ENCODE data around the gene ZFPM1. TPM values are rescaled to one million over a fixed set of nuclear protein-coding genes. Genes with fewer than 3 reads are reported as not detected.
"Not testable (repeated sequence)": the region's sequence is repeated elsewhere in the genome, so short reads cannot be mapped to it uniquely, and the experiment has no call there.

The ZFPM1 gene
- polyA plus RNA-seq, 3 donors = 1.8 to 5.9 (median 3.6) TPM

DNA sequence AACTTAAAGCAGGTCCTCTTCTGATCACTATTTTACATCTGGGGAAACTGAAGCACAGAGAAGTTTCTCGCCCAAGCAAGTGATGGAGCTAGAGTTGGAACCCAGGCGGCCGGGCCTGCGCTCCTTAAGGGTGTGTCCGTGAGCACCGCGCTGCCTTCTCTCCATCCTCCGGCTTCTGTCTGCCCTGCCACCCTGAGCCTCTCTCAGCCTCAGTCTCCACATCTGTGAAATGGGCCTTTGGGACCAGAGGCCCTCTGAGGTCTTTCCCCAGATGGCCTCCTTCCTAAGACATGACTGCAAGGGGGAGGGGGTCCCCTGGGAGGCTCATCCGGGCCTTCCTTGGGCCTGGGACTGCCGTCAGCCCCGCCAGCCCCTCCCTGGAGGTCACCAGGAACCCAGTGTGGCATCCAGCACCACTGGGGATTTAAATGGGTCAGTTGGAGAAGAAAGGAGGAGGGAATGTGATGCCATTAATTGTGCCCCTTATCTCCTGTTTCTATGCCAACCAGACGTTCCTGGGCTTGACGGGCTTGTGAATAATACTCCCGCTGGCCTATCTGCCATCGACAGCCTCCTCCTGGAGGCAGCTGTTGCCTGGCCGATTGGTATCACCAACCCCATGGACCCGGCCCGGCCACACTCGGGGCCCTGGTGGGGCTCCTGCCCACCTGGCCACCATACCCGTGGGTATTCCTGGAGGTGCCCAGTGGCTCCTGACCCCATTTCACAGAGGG lies 5.1 kb downstream of the ZFPM1 start:
- WGBS, 3 donors = 54 to 84% (median 80%) methylated on average over 20 of the region's 20 CpGs
- H3K27ac ChIP-seq (ENCODE audit: low read depth, low read length) = no peak overlapping the region

DNA sequence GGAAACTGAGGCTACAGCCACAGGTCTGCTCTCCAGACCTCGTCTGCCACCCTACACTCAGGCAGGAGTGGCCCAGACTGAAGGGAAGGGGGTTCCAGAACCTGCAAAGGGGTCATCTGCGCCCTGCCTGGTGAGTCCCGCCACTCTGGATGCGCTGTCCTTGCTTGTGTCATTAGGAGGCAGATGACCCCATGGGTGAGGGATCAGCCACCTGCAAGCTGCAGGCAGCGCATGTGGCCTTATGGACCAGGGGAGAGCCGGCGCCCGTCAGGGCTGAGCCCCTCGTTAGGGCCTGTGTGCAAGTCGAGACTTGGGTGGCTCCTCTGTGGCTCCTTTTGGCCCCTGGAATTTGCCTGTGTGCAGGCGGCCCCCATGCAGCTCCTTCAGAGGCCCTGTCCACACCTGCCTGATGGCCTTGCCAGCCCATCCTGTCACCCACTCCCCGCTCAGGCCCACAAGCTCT lies 5.7 kb downstream of the ZFPM1 start:
- 85 to 97% (median 94%) methylated on average over 12 of the region's 12 CpGs for WGBS, 3 donors

DNA sequence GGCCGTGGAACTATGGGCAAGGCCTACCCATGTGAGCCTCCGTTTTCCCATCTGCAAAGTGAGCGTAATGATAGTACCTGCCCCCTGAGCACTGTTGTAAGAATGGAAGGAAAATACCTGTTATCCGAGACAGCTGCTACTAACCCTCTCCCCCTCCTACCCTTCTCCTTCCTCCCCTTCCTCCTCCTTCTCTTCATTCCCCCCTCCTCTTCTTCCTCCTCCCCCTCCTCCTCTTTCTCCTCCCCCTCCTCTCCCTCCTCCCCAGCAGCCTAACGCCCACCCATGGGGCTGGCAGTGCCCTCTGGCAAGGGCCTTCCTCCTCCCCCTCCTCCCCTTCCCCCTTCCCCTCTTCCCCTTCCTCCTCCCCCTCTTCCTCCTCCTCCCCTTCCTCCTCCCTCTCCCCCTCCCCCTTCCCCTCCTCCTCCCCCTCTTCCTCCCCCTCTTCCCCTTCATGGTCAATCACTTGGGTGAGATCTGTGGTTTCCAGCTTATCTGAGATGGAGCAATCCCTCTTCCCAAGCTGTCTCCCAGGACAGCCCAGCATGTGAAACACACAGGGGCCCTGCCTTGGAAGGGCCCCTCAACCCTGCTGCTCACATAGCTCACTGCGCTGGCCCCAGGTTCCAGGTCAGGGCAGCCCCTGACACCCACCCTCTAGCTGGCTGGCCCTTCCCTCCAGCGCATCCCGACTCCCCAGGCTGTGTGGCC lies 6.4 kb downstream of the ZFPM1 start:
- no peak overlapping the region for H3K27ac ChIP-seq (ENCODE audit: low read depth, low read length)
- WGBS, 3 donors = 73 to 78% (median 75%) methylated on average over 7 to 8 of the region's 8 CpGs

More for the DNA sequence above, 5.7 kb downstream of the ZFPM1 start:
- H3K27ac ChIP-seq (ENCODE audit: low read depth, low read length) = no peak overlapping the region

DNA sequence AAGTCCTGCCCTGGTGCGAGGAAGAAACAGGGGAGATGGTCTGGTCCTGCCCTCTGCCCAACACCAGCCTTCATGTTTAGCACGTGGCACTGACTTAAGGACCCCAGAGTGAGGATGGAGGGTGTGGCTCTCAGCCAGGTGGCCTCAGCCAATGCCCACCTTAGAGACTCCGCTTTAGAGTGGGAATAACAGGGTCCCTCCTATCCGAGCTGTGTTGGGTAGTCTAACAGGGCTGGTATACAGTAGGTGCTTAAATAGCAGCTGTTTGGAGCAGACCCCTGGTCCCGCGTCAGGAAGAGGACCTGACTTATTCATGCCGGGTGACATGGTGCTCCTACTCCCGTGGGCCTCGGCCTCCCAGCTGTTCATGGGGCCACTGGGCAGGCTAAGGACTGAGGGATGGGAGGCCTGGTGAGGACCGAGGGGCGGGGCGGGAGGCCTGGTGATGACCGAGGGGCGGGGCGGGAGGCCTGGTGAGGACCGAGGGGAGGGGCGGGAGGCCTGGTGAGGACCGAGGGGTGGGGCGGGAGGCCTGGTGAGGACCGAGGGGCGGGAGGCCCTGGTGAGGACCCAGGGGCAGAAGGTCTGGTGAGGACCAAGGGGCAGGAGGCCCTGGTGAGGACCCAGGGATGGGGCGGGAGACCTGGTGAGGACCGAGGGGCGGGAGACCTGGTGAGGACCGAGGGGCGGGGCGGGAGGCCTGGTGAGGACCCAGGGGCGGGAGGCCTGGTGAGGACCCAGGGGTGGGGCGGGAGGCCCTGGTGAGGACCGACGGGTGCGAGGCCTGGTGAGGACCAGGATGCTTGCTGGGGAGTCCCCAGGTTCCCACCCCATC lies 7.6 kb downstream of the ZFPM1 start:
- WGBS, 3 donors = 61 to 86% (median 81%) methylated on average over 12 to 32 of the region's 32 CpGs
- H3K27ac ChIP-seq (ENCODE audit: low read depth, low read length) = no peak overlapping the region

DNA sequence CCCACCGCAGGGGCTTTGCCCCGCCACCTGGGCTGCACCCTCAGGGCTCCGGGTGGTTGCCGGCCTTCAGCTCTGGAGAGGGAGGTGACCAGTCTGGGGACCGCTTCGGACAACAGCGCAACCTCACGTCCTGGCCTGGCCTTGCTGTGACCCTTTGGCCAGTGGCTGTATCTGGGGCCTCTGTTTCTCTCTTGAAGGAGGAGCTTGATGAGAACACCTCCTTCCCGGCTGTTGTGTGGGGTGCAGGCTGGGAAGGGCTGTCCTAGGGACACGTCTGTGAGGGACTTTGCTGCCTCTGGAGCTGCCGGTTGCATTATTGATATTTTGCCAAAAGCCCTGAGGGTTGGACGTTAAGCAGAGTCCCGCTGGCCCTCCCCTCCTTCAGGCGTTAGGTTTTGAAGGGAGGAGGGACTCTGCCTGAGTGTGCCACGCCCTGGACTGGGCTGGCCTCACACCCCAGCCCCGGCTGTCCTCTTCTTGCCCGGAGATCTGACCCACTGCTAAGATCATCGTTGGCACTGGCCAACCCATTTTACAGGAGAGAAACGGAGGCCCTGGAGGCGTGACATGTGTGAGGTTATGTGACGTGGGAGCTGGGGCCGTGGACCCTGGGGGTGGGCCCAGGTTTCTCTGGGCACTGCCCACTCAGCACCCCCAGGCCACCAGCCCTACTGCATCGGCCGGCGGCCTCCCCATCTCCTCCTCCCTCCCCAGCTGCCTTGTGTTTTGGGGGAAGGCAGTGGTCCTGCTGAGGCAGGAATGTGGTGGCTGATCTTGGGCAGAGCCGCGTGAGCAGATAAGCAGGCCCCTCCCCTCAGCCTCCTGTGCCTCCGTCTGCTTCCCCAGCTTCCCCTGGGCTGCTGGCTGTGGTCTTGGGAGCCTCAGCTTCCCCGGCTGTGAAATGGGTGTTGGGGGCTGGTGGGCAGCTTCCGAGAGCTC lies 8.5 kb downstream of the ZFPM1 start:
- no peak overlapping the region for H3K27ac ChIP-seq (ENCODE audit: low read depth, low read length)
- WGBS, 3 donors = 33 to 54% (median 52%) methylated on average over 30 of the region's 30 CpGs

DNA sequence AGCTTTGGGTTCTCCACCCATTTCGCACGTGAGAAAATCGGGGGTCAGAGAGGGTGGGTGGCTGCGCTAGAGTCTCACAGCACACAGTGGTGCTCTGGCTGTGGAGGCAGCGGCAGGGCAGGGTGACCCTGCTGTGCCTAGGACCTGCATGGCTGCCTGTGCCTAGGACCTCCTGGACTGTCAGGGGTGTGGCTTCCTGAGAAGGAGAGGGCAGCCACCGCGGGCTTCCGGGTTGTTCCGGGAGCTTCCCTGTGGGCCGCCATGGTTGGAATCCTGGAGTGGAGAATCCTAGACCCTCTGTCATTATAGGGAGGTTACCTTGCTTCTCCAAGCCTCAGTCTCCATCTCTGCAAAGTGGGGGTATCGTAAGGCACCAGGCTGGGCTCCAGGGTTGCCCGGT lies 9.3 kb downstream of the ZFPM1 start:
- 49 to 67% (median 62%) methylated on average over 12 of the region's 12 CpGs for WGBS, 3 donors
- H3K27ac ChIP-seq (ENCODE audit: low read depth, low read length) = no peak overlapping the region

DNA sequence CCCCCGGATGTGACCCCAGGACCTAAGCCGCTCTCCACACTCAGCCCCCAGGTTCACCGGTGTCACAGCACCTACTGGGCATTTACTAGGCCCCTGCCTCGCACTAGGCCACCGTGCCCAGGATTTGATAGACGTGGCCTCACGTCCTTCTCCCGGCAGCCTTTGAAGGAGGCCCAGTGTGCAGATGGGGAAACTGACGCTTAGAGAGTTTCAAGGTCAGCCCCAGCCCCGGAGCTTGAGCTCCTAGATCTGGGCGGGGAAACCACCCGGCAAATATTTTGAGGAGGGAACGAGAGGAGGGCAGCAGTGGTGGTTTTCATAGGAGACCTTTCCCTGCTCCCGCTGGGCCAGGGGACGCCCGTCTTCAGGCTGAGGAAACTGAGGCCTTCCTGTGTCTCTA lies 10.3 kb downstream of the ZFPM1 start:
- WGBS, 3 donors = 69 to 96% (median 89%) methylated on average over 16 of the region's 16 CpGs
- no peak overlapping the region for H3K27ac ChIP-seq (ENCODE audit: low read depth, low read length)

DNA sequence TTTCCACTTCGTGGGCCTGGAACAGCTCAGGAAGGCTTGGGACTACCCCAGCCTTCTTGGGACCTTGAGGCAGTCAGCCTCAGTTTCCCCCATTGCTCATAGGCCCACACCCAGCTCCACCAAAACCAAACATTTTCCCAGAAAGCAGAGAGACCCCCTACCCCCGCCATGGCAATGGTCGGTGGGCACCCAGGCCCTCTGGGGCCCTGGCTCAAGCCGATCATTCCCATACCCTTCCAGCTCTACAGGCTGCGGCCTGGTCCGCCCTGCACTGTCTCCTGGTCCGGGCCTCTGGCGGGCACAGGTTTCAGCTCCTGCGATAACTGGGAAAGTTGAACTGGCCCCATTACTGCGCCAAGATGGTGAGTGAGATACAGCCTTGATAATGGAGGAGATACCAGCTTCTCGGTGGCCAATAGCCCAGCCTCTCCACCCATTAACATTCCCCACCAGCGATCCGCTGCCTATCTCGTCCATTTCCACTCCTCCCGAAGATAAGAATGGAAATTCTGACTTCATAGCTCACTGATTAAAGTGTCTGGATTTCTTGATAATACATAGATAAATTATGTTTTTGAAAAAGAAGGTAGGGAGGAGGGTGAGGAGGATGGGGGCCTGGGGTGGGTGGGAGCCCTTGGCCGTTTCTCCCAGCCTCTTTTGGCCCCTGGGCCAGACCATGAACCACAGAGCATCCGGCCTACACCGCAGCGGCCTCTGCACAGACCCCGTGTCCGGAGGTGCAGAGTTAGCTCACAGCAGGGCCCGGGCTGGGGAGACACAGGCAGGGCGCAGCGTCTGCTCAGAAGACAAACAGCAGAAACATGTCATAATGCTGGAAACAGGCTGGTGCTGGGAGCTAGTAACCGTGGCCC lies 11.6 kb downstream of the ZFPM1 start:
- 52 to 68% (median 57%) methylated on average over 25 of the region's 25 CpGs for WGBS, 3 donors
- H3K27ac ChIP-seq (ENCODE audit: low read depth, low read length) = no peak overlapping the region

DNA sequence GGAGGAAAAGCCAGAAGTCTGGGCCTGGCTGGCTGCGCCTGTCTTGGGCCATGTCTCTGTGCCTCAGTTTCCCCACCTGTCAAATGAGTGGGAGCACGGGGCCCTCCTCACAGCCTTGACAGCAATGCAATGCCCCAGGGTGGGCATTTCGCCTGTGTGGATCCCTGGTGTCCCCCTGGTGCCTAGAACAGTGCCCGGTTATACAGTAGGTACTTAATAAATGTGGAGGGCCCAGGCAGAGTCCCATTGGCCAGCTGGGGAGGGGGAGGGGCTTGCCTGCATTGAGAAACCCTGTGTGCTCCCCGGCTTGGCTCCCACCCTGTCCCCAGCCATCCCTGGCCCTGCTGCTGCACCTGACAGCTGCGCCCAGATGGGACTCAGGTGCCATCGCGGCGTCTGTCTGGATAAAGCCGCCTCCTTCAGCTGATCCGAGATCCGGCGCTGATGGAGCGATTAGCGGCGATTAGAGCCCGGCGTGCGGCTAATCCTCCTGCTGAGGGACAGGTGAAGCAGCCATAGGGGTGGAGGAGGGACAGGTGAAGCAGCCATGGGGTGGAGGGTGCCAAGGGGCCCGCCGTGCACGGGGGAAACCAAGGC lies 12.4 kb downstream of the ZFPM1 start:
- 73 to 88% (median 84%) methylated on average over 22 of the region's 22 CpGs for WGBS, 3 donors

DNA sequence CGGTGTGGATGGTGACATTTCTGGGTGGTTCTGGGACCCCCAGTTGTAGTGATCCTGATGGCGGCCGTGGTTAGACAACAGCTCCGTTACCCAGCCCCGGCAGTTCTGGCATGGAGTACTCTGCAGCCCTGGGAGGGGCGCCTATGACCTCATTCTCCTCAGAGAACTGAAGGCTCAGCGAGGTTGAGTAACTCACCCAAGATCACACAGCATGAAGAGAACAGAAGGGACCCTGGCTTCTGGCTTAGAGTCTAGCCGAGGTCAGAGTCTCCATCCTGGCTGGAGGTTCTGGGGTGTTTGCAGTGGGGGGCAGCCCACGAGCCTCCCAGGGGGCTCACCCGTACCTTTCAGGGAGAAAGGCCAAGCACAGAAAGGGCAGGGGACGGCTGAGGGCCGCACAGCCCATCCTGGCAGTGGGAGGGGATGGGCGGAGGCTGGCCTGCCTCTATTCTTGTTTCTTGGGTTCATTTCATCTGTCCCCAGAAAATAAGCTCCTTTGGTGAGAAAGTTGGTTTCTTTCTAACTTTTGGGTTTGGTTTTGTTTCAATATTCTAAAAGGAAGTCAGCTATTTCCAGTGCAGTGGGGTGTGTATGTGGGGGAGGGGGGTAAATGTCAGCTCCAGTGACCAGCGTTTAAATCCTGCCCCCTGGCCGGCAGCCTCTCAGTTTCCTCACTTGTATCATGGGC lies 13.2 kb downstream of the ZFPM1 start:
- no peak overlapping the region for H3K27ac ChIP-seq (ENCODE audit: low read depth, low read length)
- 57 to 66% (median 60%) methylated on average over 15 of the region's 15 CpGs for WGBS, 3 donors

More for the DNA sequence above, 12.4 kb downstream of the ZFPM1 start:
- no peak overlapping the region for H3K27ac ChIP-seq (ENCODE audit: low read depth, low read length)

DNA sequence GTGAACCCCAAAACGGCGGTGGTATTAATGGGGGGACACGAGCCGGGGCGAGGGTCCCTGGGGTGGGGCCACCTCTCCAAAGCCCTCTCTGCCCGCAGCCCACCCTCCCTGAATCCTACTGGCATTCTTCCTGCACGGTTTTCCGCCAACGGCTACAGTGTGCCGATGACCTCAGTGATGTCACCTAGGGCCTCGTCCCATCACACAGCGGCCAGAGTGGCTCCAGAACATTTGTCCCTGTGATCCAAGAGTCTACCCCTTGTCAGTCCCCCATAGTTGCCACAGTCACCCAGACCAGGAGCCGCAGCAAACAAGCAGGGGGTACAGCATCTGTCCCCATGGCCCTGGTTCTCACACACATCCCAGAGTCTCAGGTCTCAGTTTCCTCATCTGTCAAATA lies 13.9 kb downstream of the ZFPM1 start:
- WGBS, 3 donors = 80 to 90% (median 86%) methylated on average over 13 of the region's 13 CpGs
- H3K27ac ChIP-seq (ENCODE audit: low read depth, low read length) = no peak overlapping the region

DNA sequence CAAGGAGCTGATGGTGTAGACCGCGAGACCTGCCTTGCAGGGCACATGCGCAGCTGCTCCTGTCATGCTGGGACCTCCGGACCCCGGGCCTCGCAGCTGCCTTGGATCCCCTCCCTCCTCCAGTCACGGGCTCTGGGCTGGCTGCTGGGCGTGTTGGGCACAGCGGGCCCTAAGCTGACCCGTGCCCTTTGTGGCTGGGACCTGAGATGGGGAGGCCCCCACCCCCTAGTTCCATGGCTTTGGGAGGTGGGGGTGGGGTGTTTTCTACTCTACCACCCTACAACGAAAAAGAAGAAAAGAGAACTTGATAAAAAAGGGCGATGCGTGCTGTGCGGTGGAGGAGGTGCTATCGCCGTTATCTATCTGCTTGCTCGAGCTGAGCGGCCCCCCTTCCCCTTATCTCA lies 14.5 kb downstream of the ZFPM1 start:
- WGBS, 3 donors = 63 to 85% (median 81%) methylated on average over 16 to 18 of the region's 18 CpGs
- no peak overlapping the region for H3K27ac ChIP-seq (ENCODE audit: low read depth, low read length)

DNA sequence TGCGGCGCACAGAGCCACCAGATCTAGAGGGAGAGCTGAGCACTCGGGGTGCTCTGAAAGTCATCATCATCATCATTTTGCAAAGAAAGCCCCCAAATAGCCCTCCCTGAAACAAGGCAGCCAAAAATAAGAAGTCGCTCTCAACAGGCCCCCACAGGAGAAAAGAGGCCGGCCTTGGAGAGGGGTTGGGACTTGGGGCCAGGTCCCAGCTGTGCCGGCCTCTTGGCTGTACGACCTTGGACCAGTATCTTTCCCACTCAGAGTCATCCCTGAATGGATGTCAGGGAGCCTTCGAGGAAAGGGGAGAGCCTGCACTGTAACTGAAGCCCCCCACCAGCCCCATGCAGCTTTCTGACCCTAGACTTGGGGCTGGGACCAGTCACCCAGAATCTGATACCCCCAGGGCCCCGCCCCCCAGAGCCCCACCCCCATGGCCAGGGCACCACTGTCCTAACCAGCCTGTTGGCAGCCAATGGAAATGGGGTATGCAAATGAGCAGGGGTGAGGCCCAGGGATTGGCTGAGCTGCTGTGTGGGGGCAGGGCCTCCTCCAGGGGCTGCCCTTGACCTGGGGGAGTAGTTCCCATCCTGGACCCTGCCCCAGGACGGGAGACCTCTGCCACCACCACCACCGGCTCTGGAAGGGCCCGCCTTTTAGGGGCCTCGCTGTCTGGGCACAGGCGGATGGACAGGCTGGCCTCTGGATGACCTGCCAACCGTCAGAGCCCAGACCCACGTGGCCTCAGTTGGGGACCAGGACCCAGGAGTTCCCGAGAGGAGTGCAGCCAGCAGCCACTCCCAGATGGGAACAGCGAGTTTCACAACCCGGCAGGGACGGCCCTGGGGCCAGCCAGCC lies 15.4 kb downstream of the ZFPM1 start:
- WGBS, 3 donors = 45 to 65% (median 59%) methylated on average over 17 to 20 of the region's 20 CpGs
- no peak overlapping the region for H3K27ac ChIP-seq (ENCODE audit: low read depth, low read length)

DNA sequence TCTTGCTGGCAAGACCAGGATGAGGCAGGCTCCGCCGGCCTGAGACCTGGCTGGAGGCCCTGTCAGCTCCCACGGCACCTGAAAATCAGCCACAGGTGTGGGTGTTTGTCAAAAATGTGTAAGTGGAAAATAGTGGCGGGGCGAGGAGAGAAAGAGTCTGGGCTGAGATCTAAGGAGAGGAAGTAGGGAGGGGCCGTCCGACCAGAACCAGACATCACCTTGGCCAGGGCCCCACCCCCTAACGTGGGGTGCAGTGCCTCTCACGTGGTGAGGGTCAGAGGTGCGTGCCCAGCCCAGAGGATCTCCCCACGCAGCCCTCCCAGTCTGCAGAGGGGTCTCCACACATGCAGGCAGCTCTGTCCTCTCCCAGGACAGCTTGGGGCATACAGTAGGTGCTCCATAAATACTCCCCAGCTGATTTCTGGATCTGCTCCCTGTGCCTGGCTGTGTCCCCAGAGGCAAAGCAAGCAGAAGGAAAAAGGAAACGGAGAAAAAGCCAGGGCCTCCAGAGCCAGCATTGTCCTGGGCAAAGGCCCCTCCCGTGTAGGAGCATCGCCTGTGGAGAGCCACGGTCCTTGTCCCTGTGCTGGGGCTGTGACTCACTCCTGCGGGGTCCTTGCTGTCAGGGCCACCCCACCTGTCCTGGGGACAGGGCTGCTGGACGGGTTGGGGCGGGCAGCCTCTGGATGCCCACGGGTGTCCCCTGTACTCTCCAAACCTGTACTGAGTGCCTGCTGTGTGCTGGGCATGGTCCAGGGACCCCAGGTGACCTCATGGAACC lies 16.7 kb downstream of the ZFPM1 start:
- WGBS, 3 donors = 53 to 76% (median 69%) methylated on average over 18 to 19 of the region's 19 CpGs
- H3K27ac ChIP-seq (ENCODE audit: low read depth, low read length) = no peak overlapping the region

DNA sequence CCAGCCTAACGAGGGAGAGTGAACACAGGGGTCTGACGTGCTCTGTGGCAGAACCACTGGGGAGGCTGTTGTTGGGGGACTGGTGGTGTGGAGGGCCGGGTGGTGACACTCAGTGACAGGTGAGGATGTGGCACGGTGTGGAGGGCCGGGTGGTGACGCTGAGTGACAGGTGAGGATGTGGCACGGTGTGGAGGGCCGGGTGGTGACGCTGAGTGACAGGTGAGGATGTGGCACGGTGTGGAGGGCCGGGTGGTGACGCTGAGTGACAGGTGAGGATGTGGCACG lies 17.3 kb downstream of the ZFPM1 start:
- WGBS, 3 donors = 74 to 87% (median 82%) methylated on average over 6 to 7 of the region's 13 CpGs
- not testable (repeated sequence) for H3K27ac ChIP-seq (ENCODE audit: low read depth, low read length)

All from adipose tissue (tissue), 3 donors.